ENCODE data around the gene KCNC1.

The KCNC1 gene

DNA sequence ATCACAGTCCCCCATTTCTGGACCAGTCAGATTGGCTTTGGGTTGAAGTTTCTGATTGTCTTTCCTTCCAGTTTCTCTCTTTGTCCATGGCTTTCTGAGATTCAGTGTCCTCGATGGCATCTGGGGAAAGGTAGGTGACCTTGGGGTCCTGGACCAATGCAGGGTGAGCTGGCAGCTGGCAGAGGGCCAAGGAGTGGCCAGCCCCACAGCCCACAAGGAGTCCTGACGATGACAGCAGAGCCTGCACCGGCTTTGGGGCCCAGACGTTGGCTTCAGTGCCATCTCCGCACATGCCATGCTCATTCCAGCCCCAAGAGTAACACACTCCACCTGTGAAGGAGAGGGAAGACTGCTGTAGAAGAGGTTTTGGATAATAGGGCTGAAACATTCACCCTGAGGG is 53.5 kb downstream of the KCNC1 start (continued):
- TF ChIP-seq, protein P1, sequence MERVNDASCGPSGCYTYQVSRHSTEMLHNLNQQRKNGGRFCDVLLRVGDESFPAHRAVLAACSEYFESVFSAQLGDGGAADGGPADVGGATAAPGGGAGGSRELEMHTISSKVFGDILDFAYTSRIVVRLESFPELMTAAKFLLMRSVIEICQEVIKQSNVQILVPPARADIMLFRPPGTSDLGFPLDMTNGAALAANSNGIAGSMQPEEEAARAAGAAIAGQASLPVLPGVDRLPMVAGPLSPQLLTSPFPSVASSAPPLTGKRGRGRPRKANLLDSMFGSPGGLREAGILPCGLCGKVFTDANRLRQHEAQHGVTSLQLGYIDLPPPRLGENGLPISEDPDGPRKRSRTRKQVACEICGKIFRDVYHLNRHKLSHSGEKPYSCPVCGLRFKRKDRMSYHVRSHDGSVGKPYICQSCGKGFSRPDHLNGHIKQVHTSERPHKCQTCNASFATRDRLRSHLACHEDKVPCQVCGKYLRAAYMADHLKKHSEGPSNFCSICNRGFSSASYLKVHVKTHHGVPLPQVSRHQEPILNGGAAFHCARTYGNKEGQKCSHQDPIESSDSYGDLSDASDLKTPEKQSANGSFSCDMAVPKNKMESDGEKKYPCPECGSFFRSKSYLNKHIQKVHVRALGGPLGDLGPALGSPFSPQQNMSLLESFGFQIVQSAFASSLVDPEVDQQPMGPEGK (CRISPR knock-in tag; IDR thresholded peaks at IDR 0.05; ENCODE audit: borderline replicate concordance): no peak
- TF ChIP-seq ZNF8 (CRISPR knock-in tag; IDR thresholded peaks at IDR 0.05) (no peak), ZNF565 (CRISPR knock-in tag; conservative IDR thresholded peaks at IDR 0.05; ENCODE audit: low read depth) (no peak)

DNA sequence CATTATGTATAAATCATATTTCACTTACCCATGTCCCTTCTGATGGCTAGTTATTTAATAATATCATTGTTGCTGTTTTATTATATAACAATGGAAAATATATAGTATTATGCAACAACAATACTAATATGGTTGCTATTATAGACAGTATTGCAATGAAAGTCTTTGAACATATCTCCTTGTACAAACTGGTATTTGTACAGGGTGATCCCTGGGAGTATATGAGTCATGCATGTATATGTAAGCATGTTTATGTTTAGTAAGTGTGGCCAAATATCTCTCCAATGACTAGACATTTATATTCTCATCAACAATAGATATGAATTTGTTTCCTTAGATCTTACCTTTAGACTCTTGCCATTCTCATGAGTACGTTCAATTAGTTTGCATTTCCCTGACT is 55.9 kb downstream of the KCNC1 start:
- no peak for TF ChIP-seq ARNTL (CRISPR knock-in tag; IDR thresholded peaks at IDR 0.05; ENCODE audit: borderline replicate concordance, low read depth)
- ATAC-seq: no peak

DNA sequence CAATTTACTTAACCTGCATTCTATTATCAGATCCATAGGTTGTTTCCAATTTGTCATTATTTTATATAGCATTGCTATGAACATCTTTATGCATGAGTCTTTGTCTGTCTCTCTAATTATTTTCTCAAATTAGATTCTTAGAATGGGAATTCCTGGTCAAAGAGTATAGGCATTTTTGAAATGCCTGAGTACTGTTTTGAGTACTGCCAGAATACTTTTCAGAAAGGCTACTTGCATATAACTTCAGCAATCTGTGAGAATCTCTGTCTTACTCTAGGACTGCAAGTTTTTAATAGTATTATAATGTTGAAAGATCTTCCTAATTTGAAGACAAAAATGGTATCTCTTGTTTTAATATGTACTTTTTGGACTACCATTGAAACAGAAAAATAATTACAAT is 56.6 kb downstream of the KCNC1 start:
- TF ChIP-seq ISL1 (CRISPR knock-in tag; IDR thresholded peaks at IDR 0.05) (peak; percentile 65), ZNF565 (CRISPR knock-in tag; conservative IDR thresholded peaks at IDR 0.05; ENCODE audit: low read depth) (no peak)
- peak; percentile 47 for ATAC-seq

DNA sequence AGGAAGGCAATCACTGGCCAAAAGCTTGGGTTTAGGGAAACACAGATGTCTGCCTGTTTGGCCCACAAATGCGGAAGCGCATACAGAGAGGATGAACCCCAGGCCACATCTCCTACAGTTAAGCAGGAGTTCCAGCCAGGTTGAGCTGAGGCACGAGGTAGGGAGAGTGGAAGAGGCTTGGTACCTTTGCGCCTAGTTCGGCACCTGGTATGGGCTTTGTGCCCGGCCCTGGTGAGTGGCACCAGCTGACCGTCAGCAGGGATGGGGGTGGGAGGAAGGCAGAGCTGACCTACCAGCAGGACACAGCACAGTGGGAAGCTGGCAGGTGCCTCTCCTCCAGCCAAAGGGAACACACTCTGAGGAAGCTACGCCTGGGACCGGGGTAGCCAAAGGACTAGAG is 57.6 kb downstream of the KCNC1 start:
- TF ChIP-seq PPARA (CRISPR knock-in tag; IDR thresholded peaks at IDR 0.05; ENCODE audit: borderline replicate concordance): no peak
- no peak for TF ChIP-seq ESRRG (CRISPR knock-in tag; IDR thresholded peaks at IDR 0.05)
- no peak for TF ChIP-seq BACH2 (CRISPR knock-in tag; IDR thresholded peaks at IDR 0.05; ENCODE audit: borderline replicate concordance)
- TF ChIP-seq ZFP3 (CRISPR knock-in tag; IDR thresholded peaks at IDR 0.05): no peak
- TF ChIP-seq, protein P1 (CRISPR knock-in tag; IDR thresholded peaks at IDR 0.05; ENCODE audit: borderline replicate concordance): no peak
- TF ChIP-seq ZNF8 (CRISPR knock-in tag; IDR thresholded peaks at IDR 0.05): no peak
- TF ChIP-seq OSR1 (CRISPR knock-in tag; IDR thresholded peaks at IDR 0.05): no peak
- TF ChIP-seq, protein P2, sequence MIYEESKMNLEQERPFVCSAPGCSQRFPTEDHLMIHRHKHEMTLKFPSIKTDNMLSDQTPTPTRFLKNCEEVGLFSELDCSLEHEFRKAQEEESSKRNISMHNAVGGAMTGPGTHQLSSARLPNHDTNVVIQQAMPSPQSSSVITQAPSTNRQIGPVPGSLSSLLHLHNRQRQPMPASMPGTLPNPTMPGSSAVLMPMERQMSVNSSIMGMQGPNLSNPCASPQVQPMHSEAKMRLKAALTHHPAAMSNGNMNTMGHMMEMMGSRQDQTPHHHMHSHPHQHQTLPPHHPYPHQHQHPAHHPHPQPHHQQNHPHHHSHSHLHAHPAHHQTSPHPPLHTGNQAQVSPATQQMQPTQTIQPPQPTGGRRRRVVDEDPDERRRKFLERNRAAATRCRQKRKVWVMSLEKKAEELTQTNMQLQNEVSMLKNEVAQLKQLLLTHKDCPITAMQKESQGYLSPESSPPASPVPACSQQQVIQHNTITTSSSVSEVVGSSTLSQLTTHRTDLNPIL (CRISPR knock-in tag; IDR thresholded peaks at IDR 0.05; ENCODE audit: low read depth): no peak
- no peak for TF ChIP-seq ZNF70 (CRISPR knock-in tag; IDR thresholded peaks at IDR 0.05)
- no peak for TF ChIP-seq ZNF565 (CRISPR knock-in tag; conservative IDR thresholded peaks at IDR 0.05; ENCODE audit: low read depth)
- TF ChIP-seq ARNTL (CRISPR knock-in tag; IDR thresholded peaks at IDR 0.05; ENCODE audit: borderline replicate concordance, low read depth): no peak
- TF ChIP-seq CSDC2 (CRISPR knock-in tag; IDR thresholded peaks at IDR 0.05): no peak
- TF ChIP-seq ZFP30 (CRISPR knock-in tag; IDR thresholded peaks at IDR 0.05): no peak
- TF ChIP-seq ZC3H10 (CRISPR knock-in tag; IDR thresholded peaks at IDR 0.05): no peak
- TF ChIP-seq RARB (CRISPR knock-in tag; IDR thresholded peaks at IDR 0.05): no peak
- ATAC-seq: no peak

DNA sequence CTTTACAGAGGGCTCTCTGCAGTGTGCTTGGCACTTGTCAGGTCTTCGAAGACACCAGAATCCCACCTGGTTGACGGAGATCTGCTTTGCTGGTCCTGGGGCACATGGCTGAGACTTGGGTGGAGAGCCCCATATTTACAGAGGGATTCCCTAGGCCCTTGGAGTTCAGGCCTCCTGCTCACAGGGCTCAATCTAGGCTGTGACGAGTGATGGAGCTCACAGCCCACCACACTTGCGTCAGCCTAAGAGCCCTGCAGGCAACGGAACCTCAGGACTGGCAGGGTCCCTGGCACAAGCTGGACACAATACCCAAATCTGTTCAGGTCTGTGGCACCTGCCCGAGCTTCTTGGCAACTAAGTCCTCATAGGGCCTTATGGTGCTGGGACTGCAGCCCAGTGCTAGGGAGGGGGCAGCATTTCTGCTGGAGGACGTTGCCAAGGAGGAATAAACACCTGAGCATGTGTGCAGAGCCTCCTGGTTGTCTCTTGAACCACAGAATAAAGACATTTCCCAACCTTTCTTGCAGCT is 59.1 kb downstream of the KCNC1 start:
- no peak for ATAC-seq
- TF ChIP-seq PPARA (CRISPR knock-in tag; IDR thresholded peaks at IDR 0.05; ENCODE audit: borderline replicate concordance): no peak

DNA sequence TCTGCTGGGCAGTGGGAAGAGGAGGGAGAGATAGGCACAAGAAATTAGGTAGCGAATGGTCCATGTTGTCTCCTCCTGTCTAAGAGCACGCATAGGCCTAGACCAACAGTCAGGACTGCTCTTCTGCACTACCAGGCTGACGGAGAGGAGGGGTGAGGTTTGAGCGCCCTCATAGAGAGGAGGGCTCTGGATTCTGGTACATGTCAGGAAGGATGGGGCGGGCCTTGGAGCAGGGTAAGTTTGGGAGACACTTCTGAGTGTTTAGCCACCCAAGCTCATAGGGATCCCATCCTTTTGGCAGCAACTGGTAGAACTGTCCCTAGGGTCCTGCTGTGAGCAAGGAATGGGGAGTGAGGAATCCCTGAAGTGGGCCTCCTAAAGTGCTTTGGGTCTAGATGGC is 60.4 kb downstream of the KCNC1 start:
- no peak for ATAC-seq
- TF ChIP-seq ZNF565 (CRISPR knock-in tag; conservative IDR thresholded peaks at IDR 0.05; ENCODE audit: low read depth) (no peak), ZFP30 (CRISPR knock-in tag; IDR thresholded peaks at IDR 0.05) (no peak), ZNF8 (CRISPR knock-in tag; IDR thresholded peaks at IDR 0.05) (no peak), ZNF70 (CRISPR knock-in tag; IDR thresholded peaks at IDR 0.05) (no peak), RARB (CRISPR knock-in tag; IDR thresholded peaks at IDR 0.05) (no peak), ESRRG (CRISPR knock-in tag; IDR thresholded peaks at IDR 0.05) (no peak), ZFP3 (CRISPR knock-in tag; IDR thresholded peaks at IDR 0.05) (no peak), CSDC2 (CRISPR knock-in tag; IDR thresholded peaks at IDR 0.05) (no peak), BACH2 (CRISPR knock-in tag; IDR thresholded peaks at IDR 0.05; ENCODE audit: borderline replicate concordance) (no peak)
- TF ChIP-seq, protein P3, sequence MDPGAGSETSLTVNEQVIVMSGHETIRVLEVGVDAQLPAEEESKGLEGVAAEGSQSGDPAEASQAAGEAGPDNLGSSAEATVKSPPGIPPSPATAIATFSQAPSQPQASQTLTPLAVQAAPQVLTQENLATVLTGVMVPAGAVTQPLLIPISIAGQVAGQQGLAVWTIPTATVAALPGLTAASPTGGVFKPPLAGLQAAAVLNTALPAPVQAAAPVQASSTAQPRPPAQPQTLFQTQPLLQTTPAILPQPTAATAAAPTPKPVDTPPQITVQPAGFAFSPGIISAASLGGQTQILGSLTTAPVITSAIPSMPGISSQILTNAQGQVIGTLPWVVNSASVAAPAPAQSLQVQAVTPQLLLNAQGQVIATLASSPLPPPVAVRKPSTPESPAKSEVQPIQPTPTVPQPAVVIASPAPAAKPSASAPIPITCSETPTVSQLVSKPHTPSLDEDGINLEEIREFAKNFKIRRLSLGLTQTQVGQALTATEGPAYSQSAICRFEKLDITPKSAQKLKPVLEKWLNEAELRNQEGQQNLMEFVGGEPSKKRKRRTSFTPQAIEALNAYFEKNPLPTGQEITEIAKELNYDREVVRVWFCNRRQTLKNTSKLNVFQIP (CRISPR knock-in tag; IDR thresholded peaks at IDR 0.05; ENCODE audit: borderline replicate concordance, low read depth): no peak
- TF ChIP-seq, protein P4, sequence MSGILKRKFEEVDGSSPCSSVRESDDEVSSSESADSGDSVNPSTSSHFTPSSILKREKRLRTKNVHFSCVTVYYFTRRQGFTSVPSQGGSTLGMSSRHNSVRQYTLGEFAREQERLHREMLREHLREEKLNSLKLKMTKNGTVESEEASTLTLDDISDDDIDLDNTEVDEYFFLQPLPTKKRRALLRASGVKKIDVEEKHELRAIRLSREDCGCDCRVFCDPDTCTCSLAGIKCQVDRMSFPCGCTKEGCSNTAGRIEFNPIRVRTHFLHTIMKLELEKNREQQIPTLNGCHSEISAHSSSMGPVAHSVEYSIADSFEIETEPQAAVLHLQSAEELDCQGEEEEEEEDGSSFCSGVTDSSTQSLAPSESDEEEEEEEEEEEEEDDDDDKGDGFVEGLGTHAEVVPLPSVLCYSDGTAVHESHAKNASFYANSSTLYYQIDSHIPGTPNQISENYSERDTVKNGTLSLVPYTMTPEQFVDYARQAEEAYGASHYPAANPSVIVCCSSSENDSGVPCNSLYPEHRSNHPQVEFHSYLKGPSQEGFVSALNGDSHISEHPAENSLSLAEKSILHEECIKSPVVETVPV (CRISPR knock-in tag; IDR thresholded peaks at IDR 0.05): no peak
- TF ChIP-seq, protein P1 (CRISPR knock-in tag; IDR thresholded peaks at IDR 0.05; ENCODE audit: borderline replicate concordance): no peak
